Measurements from ENCODE around the gene PTPRG.

Gene PTPRG

DNA sequence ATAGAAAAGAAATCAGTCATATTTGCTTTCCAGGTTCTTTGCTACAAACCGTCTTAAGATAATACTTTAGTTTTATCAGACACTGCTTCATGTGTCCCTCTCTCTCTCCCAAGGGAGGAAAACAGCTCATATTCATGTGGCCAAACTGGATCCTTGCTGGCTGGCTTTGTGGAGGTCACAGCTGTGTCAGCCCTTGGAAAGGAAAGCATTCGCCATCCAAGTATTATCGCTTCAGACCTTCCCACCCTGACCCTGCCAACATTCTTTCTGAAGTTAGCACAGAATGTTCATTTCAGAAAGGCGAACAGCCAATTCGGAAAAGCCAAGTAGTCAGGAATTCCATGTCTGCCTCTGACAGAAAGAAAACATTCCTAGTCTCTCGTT, 598.3 kb downstream of the PTPRG start:
- in situ Hi-C loops (cut with MboI; ENCODE audit: low sequenced_read_pairs), result no loop called here

DNA sequence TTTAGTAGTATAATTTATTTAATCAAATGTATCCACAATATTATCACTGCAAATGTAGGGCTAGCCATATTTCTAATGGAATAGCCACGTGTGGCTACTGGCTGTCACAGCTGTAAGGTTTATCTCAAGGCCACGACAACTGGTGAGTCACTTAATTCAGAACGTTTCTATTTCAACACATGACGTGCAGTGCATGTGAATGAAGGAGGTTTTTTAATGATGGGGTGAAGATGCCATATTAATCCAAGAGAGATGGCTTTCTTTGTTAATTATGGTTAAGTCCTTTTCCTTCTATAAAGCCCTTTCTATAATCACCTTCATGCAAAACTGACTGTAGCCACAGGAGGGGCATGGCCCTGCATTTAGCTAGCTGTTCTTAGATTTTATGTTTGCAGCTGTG, 600.0 kb downstream of the PTPRG start:
- in situ Hi-C loops (cut with MboI; ENCODE audit: low sequenced_read_pairs), result no loop called here

DNA sequence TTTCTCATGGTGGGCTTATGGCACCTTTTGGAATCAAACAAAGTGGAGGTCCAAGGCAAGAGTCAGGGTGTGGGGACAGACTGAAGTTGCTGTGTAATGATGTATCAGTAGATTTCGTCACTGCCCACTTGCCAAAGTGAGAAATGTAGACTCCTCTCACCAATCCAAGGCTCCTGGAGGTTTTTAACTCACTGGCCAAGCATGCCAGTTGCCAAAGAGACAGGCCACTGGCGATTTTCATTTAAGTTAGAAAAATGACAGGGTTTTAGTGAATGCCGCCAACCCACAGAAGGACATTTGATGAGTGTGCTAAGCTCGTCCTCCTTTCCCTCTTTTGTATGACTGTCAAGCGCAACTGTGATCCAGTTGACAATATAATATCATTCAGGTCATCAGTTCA, 602.8 kb downstream of the PTPRG start:
- in situ Hi-C loops (cut with MboI; ENCODE audit: low sequenced_read_pairs), result no loop called here

DNA sequence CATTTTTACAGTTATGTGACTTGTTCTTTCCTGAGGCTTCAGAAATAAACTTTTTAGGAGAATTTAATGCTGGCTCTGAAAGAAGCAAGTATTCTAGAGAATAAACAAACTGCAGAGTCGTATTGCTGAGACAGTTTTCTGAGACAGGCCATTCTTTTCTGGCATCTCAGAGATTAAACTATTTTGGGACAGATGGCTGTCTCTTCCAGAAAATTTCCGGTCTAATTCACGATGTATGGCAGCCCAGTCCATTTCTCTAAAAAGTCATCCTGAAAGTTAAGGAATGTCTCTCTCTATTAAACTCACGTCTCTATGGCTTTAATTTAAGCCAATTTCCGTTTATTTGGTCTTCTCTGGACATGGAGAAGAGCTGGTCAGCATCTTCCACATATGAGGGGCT, 603.4 kb downstream of the PTPRG start:
- in situ Hi-C loops (cut with MboI; ENCODE audit: low sequenced_read_pairs), result no loop called here

GRCh38 chr3:62167566-62168262, 606.3 kb downstream of the PTPRG start:
- in situ Hi-C loops (cut with MboI; ENCODE audit: low sequenced_read_pairs), result no loop called here

- in situ Hi-C loops (cut with MboI; ENCODE audit: low sequenced_read_pairs), result no loop called here
These were observed 607.0 kb downstream of the PTPRG start for GRCh38 chr3:62168356-62168755.

- in situ Hi-C loops (cut with MboI; ENCODE audit: low sequenced_read_pairs), result no loop called here
These were observed 608.7 kb downstream of the PTPRG start for GRCh38 chr3:62169906-62170660.

- in situ Hi-C loops (cut with MboI; ENCODE audit: low sequenced_read_pairs), result no loop called here
These were observed 610.4 kb downstream of the PTPRG start for GRCh38 chr3:62171789-62172188.

DNA sequence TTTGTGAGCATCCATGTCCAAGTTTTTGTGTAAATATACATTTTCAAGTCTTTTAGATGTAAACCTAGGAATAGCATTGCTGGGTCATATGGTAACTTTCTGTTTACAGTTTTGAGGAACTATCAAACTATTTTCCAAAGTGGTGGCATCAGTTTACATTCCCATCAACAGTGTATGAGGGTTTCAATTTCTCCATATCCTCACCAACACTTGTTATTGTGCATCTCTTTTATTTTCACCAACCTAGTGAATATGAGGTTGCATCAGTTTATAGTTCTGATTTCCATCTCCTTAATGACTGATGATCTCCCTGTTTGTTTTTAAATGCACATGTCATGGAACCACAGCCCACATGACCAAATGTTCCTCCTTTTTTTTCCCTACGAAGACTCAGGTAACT, 610.8 kb downstream of the PTPRG start:
- in situ Hi-C loops (cut with MboI; ENCODE audit: low sequenced_read_pairs), result no loop called here

DNA sequence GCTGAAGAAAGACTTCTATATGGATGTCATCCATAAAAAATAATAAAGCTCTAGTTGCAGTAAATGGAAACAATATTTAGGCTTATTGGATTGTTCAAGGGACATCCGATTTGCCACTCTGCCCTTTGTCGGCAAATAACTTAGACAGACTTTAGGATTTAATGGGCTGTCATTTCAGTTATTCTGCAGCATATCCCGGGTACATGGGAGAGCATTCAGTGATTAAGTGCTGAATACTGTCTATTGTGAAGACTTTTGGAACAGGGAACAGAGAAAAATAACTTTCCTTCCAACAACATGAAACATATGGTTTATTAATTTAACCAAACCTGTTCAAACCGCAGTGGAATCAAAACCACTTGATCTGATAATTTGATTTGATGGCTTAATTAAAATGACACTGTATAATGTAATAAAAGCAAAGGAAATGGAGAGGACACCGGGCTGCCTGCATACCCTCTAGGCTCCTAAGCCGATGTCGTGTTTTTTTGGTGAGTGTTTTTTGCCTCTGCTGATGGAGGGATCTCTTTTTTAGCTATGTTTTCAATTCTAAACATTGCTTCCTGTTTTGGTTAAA, 612.7 kb downstream of the PTPRG start:
- in situ Hi-C loops (cut with MboI; ENCODE audit: low sequenced_read_pairs), result no loop called here

- in situ Hi-C loops (cut with MboI; ENCODE audit: low sequenced_read_pairs), result no loop called here
These were observed 613.8 kb downstream of the PTPRG start for GRCh38 chr3:62175161-62175560.

DNA sequence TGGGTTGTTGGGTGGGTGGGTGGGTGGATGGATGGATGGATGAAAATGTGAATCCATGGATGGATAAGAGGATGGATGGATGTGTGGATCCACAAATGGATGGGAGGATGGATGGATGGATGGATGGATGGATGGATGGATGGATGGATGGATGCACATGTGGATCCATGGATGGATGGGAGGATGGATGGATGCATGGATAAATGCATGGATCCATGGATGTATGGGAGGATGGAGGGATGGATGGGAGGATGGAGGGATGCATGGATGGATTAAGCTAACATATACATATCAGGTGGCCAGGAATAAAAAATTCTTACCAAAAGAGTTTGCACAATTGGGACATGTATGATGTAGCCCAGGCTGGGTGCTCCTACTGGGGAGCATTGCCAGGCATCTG, 616.7 kb downstream of the PTPRG start:
- in situ Hi-C loops (cut with MboI; ENCODE audit: low sequenced_read_pairs), result no loop called here

- in situ Hi-C loops (cut with MboI; ENCODE audit: low sequenced_read_pairs), result no loop called here
These were observed 617.6 kb downstream of the PTPRG start for GRCh38 chr3:62178739-62179600.

DNA sequence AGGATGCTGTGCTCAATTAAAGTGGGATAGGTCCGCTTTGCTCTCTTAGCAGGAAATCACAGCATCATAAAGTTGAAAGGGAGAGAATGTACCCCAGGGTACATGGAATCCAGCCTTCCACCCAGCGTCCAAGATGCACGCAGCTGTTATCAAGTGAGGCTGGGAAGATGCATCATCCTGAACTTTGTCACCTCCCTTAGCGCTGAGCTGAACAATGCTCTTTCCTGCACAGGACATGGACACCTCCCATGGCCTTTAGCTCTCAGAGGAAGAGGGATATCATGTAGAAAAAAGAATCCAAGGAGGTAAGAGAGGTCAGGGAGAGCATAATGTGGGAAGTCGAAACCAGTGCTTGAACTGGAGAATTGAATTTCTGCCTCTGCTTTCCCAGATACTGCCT, 619.1 kb downstream of the PTPRG start:
- in situ Hi-C loops (cut with MboI; ENCODE audit: low sequenced_read_pairs), result no loop called here

DNA sequence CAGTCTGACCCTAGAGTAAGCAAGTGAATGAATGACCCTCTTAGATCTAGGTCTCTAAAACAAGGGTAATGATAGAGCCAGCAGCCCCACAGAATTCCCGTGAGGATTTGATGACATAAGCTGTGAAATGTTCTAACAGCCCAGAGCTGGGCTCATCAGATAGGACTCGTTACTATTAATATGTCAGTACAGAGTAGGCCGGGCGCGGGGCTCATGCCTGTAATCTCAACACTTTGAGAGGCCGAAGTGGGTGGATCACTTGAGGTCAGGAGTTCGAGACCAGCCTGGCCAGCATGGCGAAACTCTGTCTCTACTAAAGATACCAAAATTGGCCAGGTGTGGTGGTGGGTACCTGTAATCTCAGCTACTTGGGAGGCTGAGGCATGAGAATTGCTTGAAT, 621.7 kb downstream of the PTPRG start:
- in situ Hi-C loops (cut with MboI; ENCODE audit: low sequenced_read_pairs), result no loop called here

GRCh38 chr3:62183969-62184368, 622.6 kb downstream of the PTPRG start:
- in situ Hi-C loops (cut with MboI; ENCODE audit: low sequenced_read_pairs), result no loop called here

DNA sequence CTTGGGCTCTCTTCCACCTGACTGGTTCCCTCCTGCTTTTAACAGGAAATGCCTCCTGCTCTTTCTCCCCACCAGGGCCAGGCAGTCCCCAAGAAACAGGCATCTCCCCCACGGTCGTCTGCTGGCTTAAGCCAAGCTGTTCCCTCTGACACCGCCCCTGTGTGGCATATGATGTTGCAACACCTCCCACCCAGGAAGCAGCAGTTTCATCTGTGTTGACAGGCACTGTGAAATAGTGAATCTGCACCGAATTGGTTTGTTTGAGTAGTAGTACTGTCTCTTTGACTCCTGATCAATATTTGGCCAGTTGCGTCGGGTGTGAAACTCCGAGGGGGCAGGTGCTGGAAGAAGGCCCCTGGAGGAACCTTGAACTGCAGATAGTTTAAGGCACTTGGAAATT, 623.2 kb downstream of the PTPRG start:
- in situ Hi-C loops (cut with MboI; ENCODE audit: low sequenced_read_pairs), result no loop called here

DNA sequence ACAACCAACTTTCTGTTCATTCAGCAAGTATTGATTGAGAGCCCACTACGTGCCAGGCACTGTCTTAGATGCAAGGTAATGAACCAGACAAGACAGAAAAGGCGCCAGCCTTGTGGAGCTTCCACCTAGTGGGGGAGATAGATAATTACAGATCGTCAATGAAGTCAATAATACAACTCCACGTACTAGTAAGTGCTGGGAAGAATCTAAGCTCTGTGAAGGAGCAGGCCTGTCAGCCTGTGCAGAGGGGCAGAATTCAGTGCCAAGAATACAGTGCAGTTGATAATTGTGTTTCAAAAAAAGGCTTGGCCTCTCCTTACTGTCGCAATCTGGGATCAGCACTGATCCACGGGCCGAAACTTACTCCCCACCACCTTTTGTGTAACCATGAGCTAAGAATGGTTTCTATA, 625.7 kb downstream of the PTPRG start:
- in situ Hi-C loops (cut with MboI; ENCODE audit: low sequenced_read_pairs), result no loop called here

- in situ Hi-C loops (cut with MboI; ENCODE audit: low sequenced_read_pairs), result no loop called here
These were observed 627.5 kb downstream of the PTPRG start for GRCh38 chr3:62188681-62189375.

DNA sequence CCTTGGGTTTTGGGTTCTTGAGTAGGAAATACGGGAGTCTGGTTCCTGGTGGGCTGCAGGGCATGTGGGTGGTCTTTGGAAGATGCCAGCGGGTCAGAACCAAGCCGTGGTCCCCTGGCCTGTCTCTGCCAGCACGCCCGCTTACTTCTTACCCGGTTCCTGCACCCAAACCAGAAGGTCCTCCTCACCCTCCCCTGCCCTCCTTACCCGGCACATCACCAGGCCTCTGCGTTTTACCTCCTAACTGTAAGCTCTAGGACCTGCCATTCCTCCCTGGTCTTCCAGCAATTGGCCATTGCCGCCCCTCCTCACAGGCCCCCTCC, 628.0 kb downstream of the PTPRG start:
- in situ Hi-C loops (cut with MboI; ENCODE audit: low sequenced_read_pairs), result no loop called here

DNA sequence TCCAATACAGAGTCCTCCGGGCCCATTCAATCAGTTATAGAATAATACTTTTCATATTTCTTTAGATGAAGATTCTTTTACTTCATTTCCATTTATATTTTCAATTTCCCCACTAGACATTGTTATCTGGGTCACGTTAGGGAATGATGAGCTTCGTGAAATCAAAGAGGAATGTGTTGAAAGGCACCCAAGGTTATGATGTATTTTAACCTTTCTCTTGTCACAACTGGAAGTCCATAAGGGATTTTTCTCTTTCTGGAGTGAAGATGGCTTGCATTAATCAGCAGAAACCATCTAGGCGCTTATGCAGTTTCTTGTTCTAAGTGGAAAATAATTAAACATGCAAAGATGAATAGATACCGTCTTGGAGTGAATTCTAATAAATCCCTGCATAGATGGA, 631.5 kb downstream of the PTPRG start:
- in situ Hi-C loops (cut with MboI; ENCODE audit: low sequenced_read_pairs), result no loop called here

Data from hTERT RPE-1 (cell line).